ENCODE measurements around the gene CLDN14. TPM values are rescaled to one million over a fixed set of nuclear protein-coding genes. Genes with fewer than 3 reads are reported as not detected.
A peak's percentile ranks its signal among the peaks of the same experiment; 100 is the strongest.

The CLDN14 gene
- total RNA-seq, 1 donor from 2014 or later, result not detected

GRCh38 chr21:36499578-36500471, 19.9 kb upstream of the CLDN14 start:
- TF ChIP-seq CTCF (IDR thresholded peaks at IDR 0.05), result no peak
- H3K36me3 ChIP-seq, result no peaks in the 10 kb centered on the region
- DNase-seq (no peak), ATAC-seq (peak; percentile 62 to 78)
- H3K27me3 ChIP-seq (ENCODE audit: low read depth), result no peaks in the 10 kb centered on the region
- H3K27ac ChIP-seq, result peak overlapping the region; percentile 18
- no peak overlapping the region for H3K4me3 ChIP-seq
- H3K9me3 ChIP-seq, result no peaks in the 10 kb centered on the region
- H3K4me1 ChIP-seq, result no peaks in the 10 kb centered on the region
- intact Hi-C loops (cut with DNase I), result loop anchor here (10.0 kb wide), 1 partner anchor 425 kb away; no protein-coding TSS in a partner anchor

DNA sequence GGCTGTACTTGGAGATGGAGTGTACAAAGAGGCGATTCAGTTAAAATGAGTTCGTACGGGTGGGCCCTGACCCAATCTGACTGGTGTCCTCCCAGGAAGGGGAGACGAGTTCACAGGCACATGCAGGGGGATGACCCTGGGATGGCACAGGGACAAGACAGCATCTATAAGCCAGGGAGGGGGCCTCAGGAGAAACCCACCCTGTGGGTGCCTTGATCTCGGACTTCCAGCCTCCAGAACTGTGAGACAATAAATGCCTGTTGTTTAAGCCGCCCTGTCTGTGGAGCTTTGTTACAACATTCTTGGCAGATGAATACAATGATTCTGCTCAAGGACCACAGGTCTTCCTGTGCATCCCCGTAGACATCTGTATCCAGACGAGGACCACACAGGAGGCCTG, 14.6 kb upstream of the CLDN14 start:
- ATAC-seq (no peak), DNase-seq (no peak)
- no peaks in the 10 kb centered on the region for H3K36me3 ChIP-seq
- no peaks in the 10 kb centered on the region for H3K9me3 ChIP-seq
- no peak overlapping the region for H3K4me3 ChIP-seq
- no peak overlapping the region for H3K27ac ChIP-seq
- TF ChIP-seq CTCF (IDR thresholded peaks at IDR 0.05), result no peak
- no peaks in the 10 kb centered on the region for H3K4me1 ChIP-seq
- intact Hi-C loops (cut with DNase I), result no loop called here
- H3K27me3 ChIP-seq (ENCODE audit: low read depth), result no peaks in the 10 kb centered on the region

DNA sequence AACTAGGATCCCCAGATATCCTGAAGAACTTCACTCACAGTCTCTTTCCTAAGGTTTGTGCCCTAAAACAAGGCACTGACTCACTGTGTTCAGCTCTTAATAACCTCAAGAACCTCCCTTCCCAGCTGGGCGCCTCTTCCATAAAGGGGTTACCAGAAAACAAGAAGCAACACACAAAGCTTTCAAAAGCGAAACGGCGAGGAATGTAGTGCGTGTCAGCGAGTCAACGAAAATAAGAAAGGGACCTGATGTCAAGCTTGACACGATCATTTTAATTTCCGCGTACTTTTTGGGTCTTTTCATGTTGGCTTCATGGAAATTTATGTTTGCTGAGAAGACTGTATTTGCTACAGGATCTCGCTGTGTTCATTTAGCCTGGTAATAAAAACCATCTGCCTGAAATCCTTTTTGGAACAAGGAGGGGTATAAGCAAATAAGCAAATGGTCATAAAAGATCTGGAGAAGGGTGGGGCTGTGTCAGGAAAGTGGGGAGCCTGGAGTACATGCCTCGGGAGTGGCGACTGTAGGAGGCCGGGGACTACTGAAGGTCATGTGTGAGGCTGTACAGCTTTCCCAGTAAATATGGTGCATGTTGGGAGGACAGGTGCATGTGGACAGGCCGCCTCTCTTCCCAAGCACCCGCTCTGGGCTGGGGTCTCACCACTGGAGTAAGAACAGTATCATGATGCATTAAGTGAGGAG, 11.4 kb upstream of the CLDN14 start:
- H3K9me3 ChIP-seq, result no peaks in the 10 kb centered on the region
- H3K27me3 ChIP-seq (ENCODE audit: low read depth), result no peaks in the 10 kb centered on the region
- H3K27ac ChIP-seq, result no peak overlapping the region
- DNase-seq (no peak), ATAC-seq (no peak)
- H3K4me1 ChIP-seq, result no peaks in the 10 kb centered on the region
- intact Hi-C loops (cut with DNase I), result no loop called here
- no peaks in the 10 kb centered on the region for H3K36me3 ChIP-seq
- H3K4me3 ChIP-seq, result no peak overlapping the region
- TF ChIP-seq CTCF (IDR thresholded peaks at IDR 0.05), result no peak

GRCh38 chr21:36489776-36490165, 9.8 kb upstream of the CLDN14 start:
- no peak overlapping the region for H3K4me3 ChIP-seq
- no peak for ATAC-seq
- H3K36me3 ChIP-seq, result no peaks in the 10 kb centered on the region
- no peaks in the 10 kb centered on the region for H3K27me3 ChIP-seq (ENCODE audit: low read depth)
- no peak for TF ChIP-seq CTCF (IDR thresholded peaks at IDR 0.05)
- H3K27ac ChIP-seq, result no peak overlapping the region
- no peak for DNase-seq
- no peaks in the 10 kb centered on the region for H3K9me3 ChIP-seq
- intact Hi-C loops (cut with DNase I), result no loop called here
- no peaks in the 10 kb centered on the region for H3K4me1 ChIP-seq

- H3K4me3 ChIP-seq, result no peak overlapping the region
- no peak for TF ChIP-seq CTCF (IDR thresholded peaks at IDR 0.05)
- intact Hi-C loops (cut with DNase I), result no loop called here
- no peaks in the 10 kb centered on the region for H3K4me1 ChIP-seq
- no peak for ATAC-seq
- no peaks in the 10 kb centered on the region for H3K36me3 ChIP-seq
- no peak for DNase-seq
- H3K27me3 ChIP-seq (ENCODE audit: low read depth), result no peaks in the 10 kb centered on the region
- H3K27ac ChIP-seq, result no peak overlapping the region
- no peaks in the 10 kb centered on the region for H3K9me3 ChIP-seq
Measured at GRCh38 chr21:36489103-36489775, 9.3 kb upstream of the CLDN14 start.

All from lower lobe of right lung (tissue), 2 donors.